GM23338 (cell line): ENCODE measurements around the gene MSTO1. TPM values are rescaled to one million over a fixed set of nuclear protein-coding genes. Genes with fewer than 3 reads are reported as not detected.

Experiments
- ATAC-seq: fragments of 200-7000 bp; cut with Tn5 transposase; 3 replicates; pipeline ENCODE4 v1.9.1; 2020
- DNase-seq: peaks from one replicate; pipeline ENCODE4 v3.0.0-alpha.2; 2015; ENCODE audit warnings: low spot score
- H2AFZ ChIP-seq: fragments of 200-600 bp; sonication (generic); 2 replicates; pipeline ENCODE4 v1.8.0; 2016; ENCODE audit warnings: antibody characterized with exemption, mild to moderate bottlenecking, moderate library complexity
- H3F3A ChIP-seq: fragments of 200-600 bp; sonication (generic); replicated peaks from 2 replicates; pipeline ENCODE4 v1.8.0; 2017; ENCODE audit warnings: antibody characterized with exemption, mixed run types, low read depth
- H3K27ac ChIP-seq: fragments of 200-600 bp; sonication (generic); 2 replicates; pipeline ENCODE4 v1.6.1; 2016; ENCODE audit warnings: low read depth
- H3K27me3 ChIP-seq: fragments of 200-600 bp; sonication (generic); 2 replicates; pipeline ENCODE4 v1.8.0; 2016; ENCODE audit warnings: mild to moderate bottlenecking, mixed run types, moderate library complexity; ENCODE audit not compliant: insufficient read depth
- H3K36me3 ChIP-seq: fragments of 200-600 bp; sonication (generic); 2 replicates; pipeline ENCODE4 v1.8.0; 2016; ENCODE audit warnings: mild to moderate bottlenecking; ENCODE audit not compliant: insufficient read depth
- H3K4me1 ChIP-seq: fragments of 200-600 bp; sonication (generic); 2 replicates; pipeline ENCODE4 v1.8.0; 2016; ENCODE audit warnings: mild to moderate bottlenecking, moderate library complexity; ENCODE audit not compliant: insufficient read depth
- H3K4me2 ChIP-seq: fragments of 200-600 bp; sonication (generic); 2 replicates; pipeline ENCODE4 v1.7.1; 2017; ENCODE audit warnings: mixed run types
- H3K4me3 ChIP-seq: fragments of 200-600 bp; sonication (generic); 2 replicates; pipeline ENCODE4 v1.6.1; 2016; ENCODE audit warnings: mixed run types
- H3K79me2 ChIP-seq: fragments of 200-600 bp; sonication (generic); replicated peaks from 2 replicates; pipeline ENCODE4 v1.8.0; 2017; ENCODE audit warnings: mild to moderate bottlenecking; ENCODE audit not compliant: insufficient read depth
- H3K9me2 ChIP-seq: fragments of 200-600 bp; sonication (generic); 2 replicates; pipeline ENCODE4 v1.8.0; 2017; ENCODE audit not compliant: insufficient read depth
- H4K20me1 ChIP-seq: fragments of 200-600 bp; sonication (generic); replicated peaks from 2 replicates; pipeline ENCODE4 v1.8.0; 2017; ENCODE audit warnings: mild to moderate bottlenecking; ENCODE audit not compliant: insufficient read depth
- H3K27ac Mint-ChIP-seq: 2 replicates; pipeline ENCODE4 v1.8.0; 2020; ENCODE audit warnings: inconsistent platforms, mild to moderate bottlenecking, moderate library complexity, mixed read lengths
- H3K27me3 Mint-ChIP-seq: 3 replicates; pipeline ENCODE4 v1.8.0; 2022; ENCODE audit warnings: low read depth, mild to moderate bottlenecking, moderate library complexity, mixed read lengths, inconsistent platforms; ENCODE audit not compliant: insufficient read depth, poor library complexity
- H3K36me3 Mint-ChIP-seq: 3 replicates; pipeline ENCODE4 v1.8.0; 2021; ENCODE audit warnings: low read depth, mild to moderate bottlenecking, inconsistent platforms, moderate library complexity, mixed read lengths
- H3K4me1 Mint-ChIP-seq: 3 replicates; pipeline ENCODE4 v1.8.0; 2020; ENCODE audit warnings: mild to moderate bottlenecking, inconsistent platforms, mixed read lengths
- H3K4me3 Mint-ChIP-seq: 3 replicates; pipeline ENCODE4 v1.8.0; 2021; ENCODE audit warnings: moderate library complexity, mild to moderate bottlenecking, inconsistent platforms, mixed read lengths
- H3K9me3 Mint-ChIP-seq: 3 replicates; pipeline ENCODE4 v1.8.0; 2020; ENCODE audit warnings: moderate library complexity, mild to moderate bottlenecking, inconsistent platforms, mixed read lengths
- CREB1 ChIP-seq: fragments of 250-450 bp; sonication (Bioruptor Pico); IDR thresholded peaks from 2 replicates; pipeline ENCODE4 v1.5.0; 2020; ENCODE audit warnings: low read depth, mild to moderate bottlenecking, moderate library complexity
- CTCF ChIP-seq, 2 experiments: fragments of 200-600 bp in 1 of 2; sonication (generic) in 1 of 2; conservative IDR thresholded peaks; 2 replicates each; pipeline versions ENCODE4 v1.5.1 to v1.6.1; 2016 to 2017; ENCODE audit warnings: antibody characterized with exemption in 2 of 2, low read depth in 2 of 2, mild to moderate bottlenecking in 2 of 2, moderate library complexity in 1 of 2
- ETS1 ChIP-seq: IDR thresholded peaks from 2 replicates; pipeline ENCODE4 v1.6.1; 2016; ENCODE audit warnings: antibody characterized with exemption
- EZH2 ChIP-seq: fragments of 200-600 bp; sonication (generic); IDR thresholded peaks from one replicate; pipeline ENCODE4 v1.8.0; 2017; ENCODE audit warnings: antibody characterized with exemption, mild to moderate bottlenecking, low read depth; ENCODE audit not compliant: unreplicated experiment
- EZH2phosphoT487 ChIP-seq: fragments of 200-600 bp; sonication (generic); IDR thresholded peaks from one replicate; pipeline ENCODE4 v1.8.1; 2018; ENCODE audit warnings: antibody characterized with exemption; ENCODE audit not compliant: unreplicated experiment
- JUNB ChIP-seq: IDR thresholded peaks from one replicate; pipeline ENCODE4 v1.6.1; 2016; ENCODE audit warnings: antibody characterized with exemption; ENCODE audit not compliant: unreplicated experiment
- NANOG ChIP-seq: IDR thresholded peaks from 2 replicates; pipeline ENCODE4 v1.6.1; 2016; ENCODE audit warnings: antibody characterized with exemption, borderline replicate concordance
- POLR2AphosphoS5 ChIP-seq: IDR thresholded peaks from 2 replicates; pipeline ENCODE4 v1.6.1; 2016; ENCODE audit warnings: antibody characterized with exemption, low read depth
- REST ChIP-seq: IDR thresholded peaks from one replicate; pipeline ENCODE4 v1.6.1; 2018; ENCODE audit warnings: antibody characterized with exemption; ENCODE audit not compliant: unreplicated experiment
- STAT1 ChIP-seq: IDR thresholded peaks from one replicate; pipeline ENCODE4 v1.6.1; 2016; ENCODE audit warnings: antibody characterized with exemption; ENCODE audit not compliant: unreplicated experiment
- ZNF114 ChIP-seq: fragments of 250-450 bp; sonication (Bioruptor Pico); IDR thresholded peaks from 2 replicates; pipeline ENCODE4 v1.5.0; 2020; ENCODE audit warnings: mild to moderate bottlenecking, moderate library complexity
- ZNF331 ChIP-seq: fragments of 250-450 bp; sonication (Bioruptor Pico); IDR thresholded peaks from 2 replicates; pipeline ENCODE4 v1.5.0; 2020; ENCODE audit warnings: low read depth, mild to moderate bottlenecking, moderate library complexity
- polyA plus RNA-seq: library from polyadenylated mRNA; unstranded; fragments of >200 nt; fragmentation: Nextera tagmentation; extraction: Ambion mirVana; gene quantifications from 2 replicates; pipeline ENCODE4 v1.2.1, GENCODE V29; 2016
- total RNA-seq: library from RNA; depleted of rRNA; stranded (reverse); fragments of >200 nt; shearing (Covaris generic); gene quantifications from 2 replicates; pipeline ENCODE4 v1.2.3, GENCODE V29; 2014

Gene MSTO1
- total and polyA plus RNA-seq, 2 experiments from 2014 or later = 35.4 to 43.5 TPM

- TF ChIP-seq CTCF (conservative IDR thresholded peaks at IDR 0.05; ENCODE audit: low read depth in 2 of 2) = no peak
Observed at GRCh38 chr1:155643230-155643629, 33.2 kb downstream of the MSTO1 start (continued).

GRCh38 chr1:155645034-155645598 is 35.1 kb downstream of the MSTO1 start:
- Mint-ChIP-seq H3K27me3 (no peaks in the 10 kb centered on the region), H3K4me3 (no peak overlapping the region), H3K4me1 (peaks cover 2% of the 10 kb centered on the region; the same call in 2 of the 3 replicates), H3K27ac (no peak overlapping the region), H3K9me3 (peaks cover 36% of the 10 kb centered on the region), H3K36me3 (peaks cover 28% of the 10 kb centered on the region)
- Histone ChIP-seq H3K36me3 (peaks cover 12% of the 10 kb centered on the region; the same call in 1 of the 2 replicates), H3K27me3 (no peaks in the 10 kb centered on the region), H4K20me1 (no peaks in the 10 kb centered on the region), H3K27ac (no peak overlapping the region), H3K9me2 (no peaks in the 10 kb centered on the region), H3K4me3 (no peak overlapping the region), H3K4me1 (no peaks in the 10 kb centered on the region), H3K4me2 (no peak overlapping the region), H2AFZ (peak overlapping the region; percentile 47; the same call in 1 of the 2 replicates), H3K79me2 (no peaks in the 10 kb centered on the region), H3F3A (no peaks in the 10 kb centered on the region)
- DNase-seq = no peak
- no peak for ATAC-seq
- no peak for TF ChIP-seq NANOG
- no peak for TF ChIP-seq STAT1
- no peak for TF ChIP-seq CREB1 (CRISPR knock-in tag)
- TF ChIP-seq REST = no peak
- no peak for TF ChIP-seq CTCF (conservative IDR thresholded peaks at IDR 0.05; ENCODE audit: low read depth in 2 of 2)
- no peak for TF ChIP-seq POLR2AphosphoS5
- no peak for TF ChIP-seq ZNF114 (CRISPR knock-in tag)
- no peak for TF ChIP-seq EZH2phosphoT487
- no peak for TF ChIP-seq ETS1
- no peak for TF ChIP-seq JUNB
- TF ChIP-seq EZH2 = no peak
- no peak for TF ChIP-seq ZNF331 (CRISPR knock-in tag)
